HG03460 (cell line): Measurements from ENCODE around the gene ZBTB20.

Source experiments
- ATAC-seq: cut with Tn5 transposase; IDR thresholded peaks from one replicate; pipeline ENCODE4 v1.9.1; 2021; ENCODE audit not compliant: unreplicated experiment

The ZBTB20 gene

DNA sequence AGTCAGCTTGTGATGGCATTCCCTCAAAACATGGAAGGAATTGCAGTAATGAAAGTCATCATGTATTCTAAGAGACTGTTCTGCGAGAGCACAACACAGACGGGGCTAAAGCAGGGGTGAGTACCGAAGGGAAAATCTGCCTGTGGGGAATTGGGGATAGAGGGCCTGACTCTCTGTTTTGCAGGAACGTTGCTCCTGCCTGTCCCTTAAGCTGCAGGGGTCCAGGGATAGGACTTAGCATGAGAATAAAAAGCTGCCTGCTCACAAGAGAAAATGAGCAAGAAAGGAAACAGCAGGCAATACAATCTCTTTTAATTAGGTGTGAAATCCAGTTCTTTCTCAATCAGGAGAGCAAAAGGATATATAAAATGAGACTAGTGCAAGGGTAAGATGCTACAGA lies 791.0 kb downstream of the ZBTB20 start:
- ATAC-seq = no peak

DNA sequence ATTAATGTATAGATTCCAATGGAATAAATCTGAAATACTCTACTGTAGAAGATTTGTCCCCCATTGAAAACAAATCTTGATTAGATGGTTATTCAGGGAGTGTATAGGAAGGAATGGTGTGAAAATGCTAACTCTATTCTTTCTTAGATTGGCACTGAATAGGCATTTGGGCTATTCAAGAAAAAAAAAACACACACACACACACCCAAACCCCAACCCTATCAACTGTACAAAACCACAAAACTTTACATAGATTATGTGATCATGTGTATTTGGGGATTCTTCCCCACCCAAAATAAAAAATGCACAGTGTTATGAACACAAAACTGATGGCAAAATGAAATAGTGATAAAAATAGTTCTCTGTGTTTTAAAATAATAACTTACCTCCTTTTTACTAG lies 791.4 kb downstream of the ZBTB20 start:
- ATAC-seq = no peak

GRCh38 chr3:114351822-114352145 lies 795.3 kb downstream of the ZBTB20 start:
- no peak for ATAC-seq

DNA sequence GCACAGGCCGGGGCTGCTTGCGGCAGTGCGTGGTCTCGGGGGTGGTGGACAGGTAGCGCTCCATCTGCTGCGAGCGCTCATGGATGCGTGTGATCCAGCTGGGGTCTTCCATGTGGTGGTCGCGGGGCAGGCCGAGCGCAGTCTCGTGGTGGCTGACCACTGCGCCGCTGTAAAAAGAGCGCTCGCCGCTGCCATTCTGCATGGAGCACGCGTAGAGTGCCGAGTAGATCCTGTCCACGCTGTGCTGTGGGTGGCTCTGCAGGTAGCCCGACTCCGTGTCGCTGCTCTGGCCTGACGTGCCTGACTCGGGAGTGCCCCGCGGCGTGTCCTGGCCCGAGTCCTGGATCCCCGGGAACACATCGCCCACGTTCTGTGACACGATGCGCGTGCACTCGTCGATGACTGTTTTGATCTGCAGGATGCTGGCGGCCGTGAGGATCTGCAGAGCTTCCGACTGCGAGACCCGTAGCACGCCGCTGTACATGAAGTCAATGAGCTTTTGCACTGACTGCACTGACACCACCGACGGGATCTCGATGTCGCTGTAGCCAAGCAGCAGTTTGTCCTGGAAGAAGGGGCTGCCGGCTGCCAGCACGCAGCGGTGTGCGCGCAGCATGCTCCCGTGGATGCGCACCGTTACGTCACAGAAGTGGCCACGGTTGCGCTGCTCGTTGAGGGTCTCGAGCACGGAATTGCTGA lies 795.8 kb downstream of the ZBTB20 start:
- ATAC-seq = no peak

GRCh38 chr3:114350690-114351089 lies 796.4 kb downstream of the ZBTB20 start:
- ATAC-seq = no peak

DNA sequence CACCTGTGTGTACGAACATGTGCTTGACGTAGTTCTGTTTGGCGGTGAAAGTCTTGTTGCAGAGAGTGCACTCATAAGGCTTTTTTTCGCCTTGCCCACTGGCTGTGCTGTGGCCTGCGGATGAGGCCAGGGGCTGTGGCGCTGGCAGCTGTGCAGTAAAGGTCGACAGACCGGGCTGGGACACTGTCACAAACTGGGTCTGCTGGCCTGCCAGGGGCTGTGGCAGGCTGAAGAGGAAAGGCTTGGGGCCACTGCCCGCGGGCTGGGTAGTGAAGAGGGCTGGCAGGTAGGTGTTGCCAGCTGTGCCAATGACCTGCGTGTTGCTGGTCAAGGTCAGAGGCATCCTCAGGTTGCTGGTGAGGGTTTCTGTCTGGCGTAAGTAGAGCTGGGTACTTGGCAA lies 796.8 kb downstream of the ZBTB20 start:
- no peak for ATAC-seq

DNA sequence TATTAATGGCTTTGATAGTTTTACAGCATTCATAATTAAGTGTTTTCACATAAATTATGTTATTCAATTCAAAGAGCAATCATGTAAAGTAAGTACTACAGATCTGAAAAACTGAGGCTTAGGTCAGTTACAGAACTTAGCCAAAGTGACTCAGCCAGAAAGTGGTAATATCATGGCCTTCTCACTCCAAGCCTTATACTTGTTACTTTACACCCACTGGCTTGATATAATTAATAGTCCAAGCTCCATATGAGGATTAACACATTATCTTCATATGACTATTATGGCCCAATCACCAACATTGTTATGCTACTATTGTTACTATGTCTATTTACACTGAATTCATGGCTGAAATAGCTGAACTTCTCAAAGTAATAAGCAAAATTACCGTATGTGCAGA lies 802.6 kb downstream of the ZBTB20 start:
- no peak for ATAC-seq

GRCh38 chr3:114338651-114339357 lies 808.3 kb downstream of the ZBTB20 start:
- ATAC-seq = no peak

GRCh38 chr3:114336857-114337256 lies 810.2 kb downstream of the ZBTB20 start:
- no peak for ATAC-seq

GRCh38 chr3:114336122-114336697 lies 810.9 kb downstream of the ZBTB20 start:
- ATAC-seq = no peak

DNA sequence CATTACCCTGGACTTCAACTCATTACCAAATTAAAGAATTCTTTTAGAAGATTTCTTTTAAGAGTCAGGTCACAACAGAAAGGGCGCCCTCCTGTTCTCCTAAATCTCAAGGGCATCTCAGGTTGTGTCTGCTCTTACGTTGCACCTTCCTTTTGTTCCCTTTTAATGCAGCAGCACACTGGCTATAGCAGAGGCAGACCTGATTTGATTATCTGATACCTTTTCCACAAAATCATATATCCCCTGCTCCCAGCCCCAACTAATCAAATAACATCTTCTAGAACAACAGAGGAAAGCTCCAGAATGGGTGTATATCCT lies 813.2 kb downstream of the ZBTB20 start:
- ATAC-seq = no peak

DNA sequence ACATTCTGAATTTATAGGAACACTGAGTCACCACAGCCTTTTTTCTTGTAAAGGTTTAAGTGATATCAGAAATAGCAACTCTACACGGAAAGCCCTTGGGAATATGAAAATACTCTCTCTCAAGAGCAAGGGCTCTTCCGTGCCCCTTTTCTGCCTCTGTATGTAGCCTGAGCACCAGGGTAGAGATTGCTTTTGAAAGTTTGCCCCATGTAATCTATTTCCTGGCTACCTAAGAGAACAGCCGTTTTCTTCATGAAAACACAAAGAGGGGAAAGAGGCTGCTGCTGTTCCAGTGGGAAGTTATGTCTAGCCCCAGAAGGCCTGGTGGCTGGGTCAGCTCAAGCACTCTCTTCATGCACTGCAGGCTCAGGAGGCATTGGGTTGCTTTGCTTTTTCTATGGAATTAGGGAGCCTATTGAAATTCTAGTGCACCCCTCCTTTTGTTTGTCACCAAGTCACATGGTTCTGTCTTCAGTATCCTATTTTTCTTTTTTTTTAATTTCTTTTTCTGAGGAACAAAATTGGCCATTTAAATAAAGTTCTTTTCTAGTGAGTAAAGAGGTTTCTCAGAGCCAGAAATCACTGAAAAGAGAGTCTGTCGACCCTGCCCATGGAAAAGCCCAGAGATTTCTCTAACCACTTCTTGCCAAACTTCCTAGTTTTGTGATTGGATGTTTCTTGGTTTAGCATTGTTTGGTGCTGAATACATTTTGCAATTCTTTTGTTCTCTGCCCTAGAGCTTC lies 813.7 kb downstream of the ZBTB20 start:
- ATAC-seq = no peak

DNA sequence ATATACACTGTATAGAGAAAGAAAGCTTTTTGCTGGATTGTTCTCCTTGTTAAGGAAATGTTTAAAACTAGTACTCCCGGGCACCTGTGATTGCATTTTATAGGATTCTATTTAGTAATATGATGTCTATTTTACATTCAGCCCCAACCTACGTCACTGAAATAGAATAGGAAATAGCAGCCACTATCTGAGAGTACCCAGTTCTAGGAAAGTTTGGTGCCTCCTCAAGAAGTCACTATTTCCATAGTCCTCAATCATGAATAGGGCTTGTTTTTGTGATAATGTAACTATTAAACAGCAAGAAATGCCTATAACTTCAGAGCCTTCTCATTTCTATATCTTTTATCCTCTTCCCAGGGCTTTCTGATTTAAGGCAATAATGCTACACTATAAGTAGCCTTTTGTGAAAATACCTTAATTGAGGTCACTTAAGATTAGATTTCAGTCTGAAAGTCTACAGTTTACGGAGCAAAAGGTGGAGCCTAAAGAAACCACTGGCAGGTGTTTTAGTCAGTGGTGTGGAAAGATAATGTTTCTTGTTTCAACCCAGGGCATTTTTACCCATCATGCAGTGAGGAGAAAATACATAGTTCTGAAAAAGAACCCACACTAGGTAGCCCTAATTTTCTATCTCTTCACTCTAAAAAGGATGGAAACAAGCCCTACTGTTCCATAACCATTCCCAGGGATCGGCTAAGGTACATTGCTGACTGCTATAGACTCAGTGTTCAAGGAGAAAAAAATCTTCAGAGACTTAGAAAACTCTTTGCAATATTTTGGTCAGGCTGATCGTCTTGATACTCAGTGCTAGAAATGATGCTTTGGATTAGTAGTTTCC lies 814.5 kb downstream of the ZBTB20 start:
- no peak for ATAC-seq

- ATAC-seq = no peak
Measured at GRCh38 chr3:114331710-114332109, 815.4 kb downstream of the ZBTB20 start.

DNA sequence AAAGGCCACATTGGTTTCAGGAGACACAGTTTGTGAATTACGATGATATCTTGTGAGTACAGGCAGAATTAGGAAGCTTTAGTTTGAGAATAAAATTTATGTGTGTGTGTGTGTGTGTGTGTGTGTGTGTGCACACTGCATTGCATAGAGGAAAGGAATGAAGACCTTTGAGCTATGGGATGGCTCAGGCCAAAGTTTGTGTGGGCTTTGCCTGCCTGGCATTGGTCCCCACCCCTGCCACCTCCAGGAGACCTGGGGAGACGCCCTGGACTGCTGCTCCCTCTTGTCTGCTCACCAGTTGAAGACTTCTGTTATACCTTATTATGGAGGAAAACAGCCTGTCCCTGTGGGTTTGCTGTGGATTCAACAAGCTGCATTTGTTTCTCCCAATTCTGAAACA lies 816.1 kb downstream of the ZBTB20 start:
- no peak for ATAC-seq

DNA sequence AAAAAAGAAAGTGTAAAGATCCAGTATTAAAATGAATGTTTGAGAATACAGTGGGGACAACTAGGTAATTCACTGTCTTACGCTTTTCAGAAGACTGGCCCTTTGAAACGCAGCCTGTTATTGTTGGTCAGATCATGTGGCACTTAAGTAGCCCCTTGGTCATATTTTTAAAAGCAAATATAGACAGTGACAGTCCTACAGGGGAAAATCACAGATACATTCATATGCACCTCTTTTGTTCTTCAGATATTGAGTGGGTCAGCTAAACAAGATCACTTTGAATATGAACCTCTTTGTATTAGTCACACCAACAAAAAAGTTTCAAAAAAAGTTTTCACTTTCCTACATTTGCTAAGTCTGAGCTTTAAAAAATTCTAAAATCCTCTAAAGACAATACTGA lies 817.3 kb downstream of the ZBTB20 start:
- ATAC-seq = no peak

GRCh38 chr3:114328345-114328744 lies 818.7 kb downstream of the ZBTB20 start:
- no peak for ATAC-seq

DNA sequence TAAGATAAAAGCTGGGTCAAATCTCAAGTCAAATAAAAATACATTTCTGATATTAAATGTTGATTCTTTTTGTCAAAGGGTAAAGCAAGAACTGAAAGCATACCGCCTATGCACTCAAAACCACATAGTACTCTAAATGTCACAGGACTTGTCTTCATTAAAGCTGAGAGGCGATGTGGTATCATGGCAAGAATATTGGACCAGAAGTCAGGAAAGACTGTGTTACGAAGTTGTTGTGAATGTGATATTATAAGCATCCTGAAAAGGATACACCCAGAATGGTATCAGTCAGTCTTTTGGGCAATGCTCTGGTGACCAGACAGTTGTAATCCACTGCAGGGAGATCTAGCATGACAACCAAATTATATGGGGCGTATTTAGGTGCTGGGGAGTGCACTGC lies 819.4 kb downstream of the ZBTB20 start:
- no peak for ATAC-seq

DNA sequence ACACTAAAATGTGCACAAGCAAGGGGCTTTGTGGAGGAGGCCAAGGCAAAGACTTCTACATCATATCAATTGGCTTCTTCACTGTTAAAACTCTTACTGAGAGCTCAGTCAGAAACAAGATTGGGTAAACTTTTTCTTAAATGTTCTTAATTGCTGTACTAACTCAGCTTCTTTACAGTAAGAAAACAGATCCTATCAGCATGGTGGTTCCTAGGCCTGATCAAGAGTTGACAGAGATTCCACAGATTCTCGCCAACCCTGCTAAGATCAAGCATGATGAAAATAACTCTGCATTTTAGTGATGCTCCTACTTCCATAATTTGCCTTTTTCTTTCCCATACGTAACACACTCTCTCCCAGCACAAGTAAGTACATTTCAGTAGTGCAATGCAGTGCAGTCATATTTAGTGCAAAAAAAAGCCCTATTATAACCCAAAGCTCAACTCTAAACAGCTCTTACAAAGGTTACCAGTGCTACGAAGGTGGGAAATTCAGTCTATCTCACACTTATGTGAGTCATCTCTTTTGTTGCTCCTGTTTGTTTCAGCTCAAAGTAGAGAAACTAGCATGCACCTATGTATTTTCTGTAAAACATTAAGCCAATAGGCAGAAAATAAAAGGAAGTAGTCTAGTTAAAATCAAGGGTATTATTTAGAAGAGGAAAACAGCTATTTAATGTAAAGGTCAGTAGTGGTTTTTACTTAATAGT lies 823.4 kb downstream of the ZBTB20 start:
- peak; percentile 72 for ATAC-seq

DNA sequence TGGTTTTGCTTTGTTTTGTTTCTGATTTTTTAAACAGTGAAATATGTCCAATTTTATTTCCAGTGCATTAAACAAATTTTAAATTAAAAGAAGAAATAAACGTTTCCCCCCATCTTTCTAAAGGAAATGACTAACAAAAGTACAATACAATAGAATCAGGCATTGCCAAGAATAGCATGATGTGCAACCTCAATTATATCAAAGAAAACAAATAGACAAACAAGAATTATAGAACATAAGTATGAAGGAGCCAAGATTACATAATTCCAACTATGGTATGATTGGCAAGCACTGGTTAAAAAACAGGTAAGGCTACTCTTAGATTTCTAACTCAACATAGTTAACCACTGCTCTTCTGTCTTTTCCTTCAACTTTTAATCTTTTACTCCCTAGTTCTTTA lies 826.8 kb downstream of the ZBTB20 start:
- no peak for ATAC-seq

GRCh38 chr3:114319453-114319852 lies 827.6 kb downstream of the ZBTB20 start:
- no peak for ATAC-seq
